Measurements from ENCODE around the gene XYLT2.

Gene XYLT2

GRCh38 chr17:50348522-50349242, 2.8 kb downstream of the XYLT2 start:
- no peak for DNase-seq (ENCODE audit: low read depth in 3 of 3)

GRCh38 chr17:50349243-50349600, 3.3 kb downstream of the XYLT2 start:
- no peak for DNase-seq (ENCODE audit: low read depth in 3 of 3)

GRCh38 chr17:50350733-50351132, 4.8 kb downstream of the XYLT2 start:
- DNase-seq (ENCODE audit: low read depth in 3 of 3): no peak

GRCh38 chr17:50352072-50352692, 6.3 kb downstream of the XYLT2 start:
- DNase-seq (ENCODE audit: low read depth in 3 of 3): no peak

- DNase-seq (ENCODE audit: low read depth in 3 of 3): no peak
Measured at GRCh38 chr17:50352693-50353599, 7.0 kb downstream of the XYLT2 start.

GRCh38 chr17:50353600-50354195, 7.8 kb downstream of the XYLT2 start:
- DNase-seq (ENCODE audit: low read depth in 3 of 3): no peak

- no peak for DNase-seq (ENCODE audit: low read depth in 3 of 3)
Measured at GRCh38 chr17:50354198-50354597, 8.3 kb downstream of the XYLT2 start.

- DNase-seq (ENCODE audit: low read depth in 3 of 3): no peak
Measured at GRCh38 chr17:50354776-50355175, 8.8 kb downstream of the XYLT2 start.

- DNase-seq (ENCODE audit: low read depth in 3 of 3): no peak
Measured at GRCh38 chr17:50355336-50355700, 9.4 kb downstream of the XYLT2 start.

- no peak for DNase-seq (ENCODE audit: low read depth in 3 of 3)
Measured at GRCh38 chr17:50355701-50356341, 9.9 kb downstream of the XYLT2 start.

- DNase-seq (ENCODE audit: low read depth in 3 of 3): no peak
Measured at GRCh38 chr17:50356418-50356817, 10.5 kb downstream of the XYLT2 start.

GRCh38 chr17:50356892-50357510, 11.1 kb downstream of the XYLT2 start:
- no peak for DNase-seq (ENCODE audit: low read depth in 3 of 3)

GRCh38 chr17:50358177-50358576, 12.3 kb downstream of the XYLT2 start:
- DNase-seq (ENCODE audit: low read depth in 3 of 3): no peak

GRCh38 chr17:50359005-50359699, 13.2 kb downstream of the XYLT2 start:
- DNase-seq (ENCODE audit: low read depth in 3 of 3): no peak

GRCh38 chr17:50359998-50360461, 14.1 kb downstream of the XYLT2 start:
- no peak for DNase-seq (ENCODE audit: low read depth in 3 of 3)

- DNase-seq (ENCODE audit: low read depth in 3 of 3): no peak
Measured at GRCh38 chr17:50360486-50361115, 14.7 kb downstream of the XYLT2 start.

- DNase-seq (ENCODE audit: low read depth in 3 of 3): peak in 2 of 3 experiments; percentile 33 to 45
Measured at GRCh38 chr17:50361561-50362480, 15.9 kb downstream of the XYLT2 start.

- no peak for DNase-seq (ENCODE audit: low read depth in 3 of 3)
Measured at GRCh38 chr17:50362661-50363060, 16.7 kb downstream of the XYLT2 start.
